HCT116 (cell line): ENCODE data around the gene KMT2D. TPM values are rescaled to one million over a fixed set of nuclear protein-coding genes. Genes with fewer than 3 reads are reported as not detected.

Experiments
- ATAC-seq: fragments of 200-7000 bp; cut with Tn5 transposase; 2 replicates; pipeline ENCODE4 v1.9.1; 2020; ENCODE audit warnings: mild to moderate bottlenecking, moderate library complexity
- BruUV-seq: library from RNA; stranded (reverse); fragments of 400-500 nt; replicated peaks from 2 replicates; lab custom pipeline; 2021; lab: Mats Ljungman, UMichigan
- CTCF ChIA-PET: fragments of 300-600 bp; sonication (Branson Sonifier 250); formaldehyde crosslinking; loops from one replicate; lab custom pipeline; 2021; ENCODE audit warnings: antibody characterized with exemption; lab: Charles Lee
- POLR2A ChIA-PET: fragments of 300-600, 350-600 bp; sonication (Branson Sonifier 250); formaldehyde crosslinking; loops from one replicate; lab custom pipeline; 2021; ENCODE audit warnings: antibody characterized with exemption; lab: Charles Lee
- RAD21 ChIA-PET, 2 experiments: fragments of 300-600 bp; sonication (Branson Sonifier 250); formaldehyde crosslinking; loops; one replicate each; lab custom pipeline; 2023; ENCODE audit warnings: low total read pairs in 2 of 2; ENCODE audit not compliant: uncharacterized antibody in 2 of 2, unreplicated experiment in 2 of 2, low non-redundant PET in 1 of 2; lab: Charles Lee
- DNase-seq: peaks from one replicate; pipeline ENCODE4 v3.0.0-alpha.2; 2010; ENCODE audit warnings: low read depth, low spot score
- H2AFZ ChIP-seq: fragments of 200-600 bp; shearing (Covaris generic), sonication (generic); 2 replicates; pipeline ENCODE4 v1.6.1; 2017; ENCODE audit warnings: low read depth, mixed run types, mixed read lengths, antibody characterized with exemption, low read length; ENCODE audit not compliant: poor library complexity, severe bottlenecking
- H3K27ac ChIP-seq: 2 replicates; pipeline ENCODE4 v1.5.1; 2012; ENCODE audit warnings: low read depth, low read length
- H3K27me3 ChIP-seq: fragments of 200-600 bp; sonication (generic); 2 replicates; pipeline ENCODE4 v1.6.1; 2016; ENCODE audit warnings: mixed run types, low read length, mixed read lengths; ENCODE audit not compliant: insufficient read depth
- H3K36me3 ChIP-seq, 2 experiments: fragments of 200-500 bp in 1 of 2; fragments of 200-600 bp in 1 of 2; sonication (Bioruptor generic) in 1 of 2; sonication (generic) in 1 of 2; 2 replicates each; pipeline versions ENCODE4 v1.5.1 to v1.6.1; 2014 to 2016; ENCODE audit warnings: low read length in 2 of 2, inconsistent platforms in 1 of 2, mixed read lengths in 1 of 2, mixed run types in 1 of 2; ENCODE audit not compliant: insufficient read depth in 2 of 2, control insufficient read depth in 1 of 2
- H3K4me1 ChIP-seq, 2 experiments: fragments of 200-600 bp in 1 of 2; sonication (generic) in 1 of 2; 2 replicates each; pipeline versions ENCODE4 v1.5.1 to v1.6.1; 2012 to 2017; ENCODE audit warnings: low read length in 2 of 2, inconsistent platforms in 1 of 2, mild to moderate bottlenecking in 1 of 2, mixed read lengths in 1 of 2, mixed run types in 1 of 2, moderate library complexity in 1 of 2; ENCODE audit not compliant: insufficient read depth in 2 of 2, control insufficient read depth in 1 of 2
- H3K4me2 ChIP-seq: fragments of 200-600 bp; sonication (generic); 2 replicates; pipeline ENCODE4 v1.6.1; 2017; ENCODE audit warnings: mixed run types, low read length, mixed read lengths
- H3K4me3 ChIP-seq, 2 experiments: fragments of 200-600 bp in 1 of 2; sonication (generic) in 1 of 2; replicated peaks in 1 of 2; 2 replicates each; pipeline ENCODE4 v1.5.1; 2011 to 2016; ENCODE audit warnings: low read length in 2 of 2, control low read depth in 1 of 2, low read depth in 1 of 2, mild to moderate bottlenecking in 1 of 2, mixed read lengths in 1 of 2, mixed run types in 1 of 2
- H3K79me2 ChIP-seq: fragments of 200-600 bp; sonication (generic); 2 replicates; pipeline ENCODE4 v1.6.1; 2017; ENCODE audit warnings: mild to moderate bottlenecking, mixed run types, low read length, moderate library complexity, mixed read lengths; ENCODE audit not compliant: insufficient read depth
- H3K9ac ChIP-seq: fragments of 200-600 bp; sonication (generic); 2 replicates; pipeline ENCODE4 v1.6.1; 2016; ENCODE audit warnings: low read length, mixed read lengths
- H3K9me2 ChIP-seq: fragments of 200-600 bp; sonication (generic), shearing (Covaris generic); 2 replicates; pipeline ENCODE4 v1.6.1; 2017; ENCODE audit warnings: mixed run types, mild to moderate bottlenecking, moderate library complexity; ENCODE audit not compliant: insufficient read depth
- H3K9me3 ChIP-seq, 2 experiments: fragments of 200-500 bp in 1 of 2; fragments of 200-600 bp in 1 of 2; sonication (Bioruptor generic) in 1 of 2; sonication (generic) in 1 of 2; 2 replicates each; pipeline ENCODE4 v1.6.1; 2014 to 2017; ENCODE audit warnings: low read length in 2 of 2, mixed read lengths in 2 of 2, inconsistent platforms in 1 of 2, low read depth in 1 of 2, mild to moderate bottlenecking in 1 of 2, mixed run types in 1 of 2, moderate library complexity in 1 of 2; ENCODE audit not compliant: control insufficient read depth in 1 of 2, insufficient read depth in 1 of 2
- H4K20me1 ChIP-seq: fragments of 200-600 bp; sonication (generic), shearing (Covaris generic); 2 replicates; pipeline ENCODE4 v1.6.1; 2017; ENCODE audit warnings: mixed run types, mild to moderate bottlenecking, moderate library complexity; ENCODE audit not compliant: insufficient read depth
- CBX3 ChIP-seq: IDR thresholded peaks from 2 replicates; pipeline ENCODE4 v1.6.1; 2012; ENCODE audit warnings: low read depth
- ELF1 ChIP-seq: IDR thresholded peaks from 2 replicates; pipeline ENCODE4 v1.6.1; 2012; ENCODE audit warnings: low read depth, borderline replicate concordance
- RAD21 ChIP-seq: IDR thresholded peaks from 2 replicates; pipeline ENCODE4 v1.6.1; 2012; ENCODE audit warnings: low read depth, mild to moderate bottlenecking
- SRF ChIP-seq: IDR thresholded peaks from 2 replicates; pipeline ENCODE4 v1.6.1; 2012; ENCODE audit warnings: low read depth
- TCF7L2 ChIP-seq: IDR thresholded peaks from 2 replicates; pipeline ENCODE4 v1.7.0; 2011; ENCODE audit warnings: borderline replicate concordance, inconsistent platforms; ENCODE audit not compliant: insufficient read depth, insufficient read length; ENCODE audit errors: extremely low read depth
- YY1 ChIP-seq: IDR thresholded peaks from 2 replicates; pipeline ENCODE4 v1.6.1; 2011; ENCODE audit warnings: low read length, low read depth, moderate library complexity, mild to moderate bottlenecking; ENCODE audit not compliant: insufficient replicate concordance; ENCODE audit errors: extremely low read depth
- ZBTB33 ChIP-seq: IDR thresholded peaks from 2 replicates; pipeline ENCODE4 v1.6.1; 2011; ENCODE audit warnings: mild to moderate bottlenecking, low read length, moderate library complexity; ENCODE audit not compliant: insufficient replicate concordance; ENCODE audit errors: extremely low read depth
- ZNF274 ChIP-seq: fragments of 200-500 bp; sonication (Bioruptor generic); IDR thresholded peaks from 2 replicates; pipeline ENCODE4 v1.6.1; 2014; ENCODE audit warnings: mild to moderate bottlenecking, low read depth, low read length, inconsistent platforms
- intact Hi-C: fragments of 100-400 bp; cut with micrococcal nuclease; formaldehyde crosslinking; loops from 2 replicates; pipeline ENCODE4 v1.10.0; 2022
- total RNA-seq: library from RNA; stranded (reverse); gene quantifications from one replicate; pipeline ENCODE4 v1.2.1, GENCODE V29; 2021; ENCODE audit not compliant: unreplicated experiment

The KMT2D gene
- total RNA-seq, 1 experiment from 2014 or later: 71.3 TPM

GRCh38 chr12:49046129-49046895 lies 14.3 kb downstream of the KMT2D start:
- Histone ChIP-seq H3K9ac (no peak overlapping the region), H3K9me3 (no peaks in the 10 kb centered on the region), H2AFZ (no peak overlapping the region), H4K20me1 (no peaks in the 10 kb centered on the region), H3K4me3 (no peak overlapping the region), H3K4me2 (no peak overlapping the region), H3K4me1 (peaks cover 0 to 4% of the 10 kb centered on the region in 2 experiments; a peak in 1 of 4 replicates), H3K36me3 (peaks cover 63 to 80% of the 10 kb centered on the region in 2 experiments), H3K27me3 (no peaks in the 10 kb centered on the region), H3K9me2 (no peaks in the 10 kb centered on the region), H3K27ac (no peak overlapping the region), H3K79me2 (peaks cover 15% of the 10 kb centered on the region; the same call in 1 of the 2 replicates)
- CTCF ChIA-PET: interaction anchor here (0.7 kb wide), 1 partner anchor 58 kb away, joined by 3 read pairs; no protein-coding TSS in a partner anchor
- ATAC-seq (no peak), DNase-seq (no peak)
- no TSS peak for BruUV-seq
- RAD21 ChIA-PET: no interaction called here
- TF ChIP-seq YY1 (no peak), TCF7L2 (no peak), RAD21 (no peak), CBX3 (no peak), ZBTB33 (no peak), SRF (no peak), ZNF274 (no peak), ELF1 (no peak)
- intact Hi-C loops: no loop called here
- POLR2A ChIA-PET: no interaction called here
